Mesenchymal stem cell (in vitro differentiated cells and primary cell): ENCODE measurements around the gene TAPT1.

Experiments
- DNase-seq: peaks from one replicate; pipeline ENCODE4 v3.0.0-alpha.2; 2013
- H2AFZ ChIP-seq: one replicate; pipeline ENCODE4 v1.6.1; 2013; ENCODE audit warnings: low read depth, mild to moderate bottlenecking, control low read depth, inconsistent platforms, low read length, moderate library complexity
- H2AK5ac ChIP-seq: 2 replicates; pipeline ENCODE4 v1.6.1; 2013; ENCODE audit warnings: low read length, moderate library complexity, mild to moderate bottlenecking, inconsistent platforms; ENCODE audit not compliant: severe bottlenecking
- H2BK120ac ChIP-seq: one replicate; pipeline ENCODE4 v1.6.1; 2013; ENCODE audit warnings: low read depth, mild to moderate bottlenecking, inconsistent platforms, low read length, moderate library complexity
- H2BK12ac ChIP-seq, 2 experiments: one replicate each; pipeline ENCODE4 v1.6.1; 2013; ENCODE audit warnings: inconsistent platforms in 2 of 2, low read length in 2 of 2, mild to moderate bottlenecking in 2 of 2, moderate library complexity in 2 of 2, control low read depth in 1 of 2
- H2BK15ac ChIP-seq: one replicate; pipeline ENCODE4 v1.6.1; 2013; ENCODE audit warnings: mild to moderate bottlenecking, low read depth, inconsistent platforms; ENCODE audit not compliant: poor library complexity, severe bottlenecking
- H2BK5ac ChIP-seq: 2 replicates; pipeline ENCODE4 v1.6.1; 2013; ENCODE audit warnings: low read depth, mild to moderate bottlenecking, low read length, control low read depth, inconsistent platforms; ENCODE audit not compliant: poor library complexity, severe bottlenecking
- H3K14ac ChIP-seq, 2 experiments: one replicate each; pipeline ENCODE4 v1.6.1; 2013; ENCODE audit warnings: inconsistent platforms in 2 of 2, low read length in 2 of 2, control low read depth in 1 of 2, mild to moderate bottlenecking in 1 of 2, moderate library complexity in 1 of 2
- H3K18ac ChIP-seq, 2 experiments: one replicate each; pipeline ENCODE4 v1.6.1; 2013; ENCODE audit warnings: inconsistent platforms in 2 of 2, low read length in 2 of 2, control low read depth in 1 of 2, low read depth in 1 of 2, mild to moderate bottlenecking in 1 of 2
- H3K23ac ChIP-seq, 2 experiments: one replicate each; pipeline ENCODE4 v1.6.1; 2013; ENCODE audit warnings: inconsistent platforms in 2 of 2, low read length in 2 of 2, mild to moderate bottlenecking in 2 of 2, moderate library complexity in 2 of 2, control low read depth in 1 of 2
- H3K27ac ChIP-seq: 2 replicates; pipeline ENCODE4 v1.5.1; 2013; ENCODE audit warnings: mild to moderate bottlenecking, moderate library complexity, low read length, control low read depth, inconsistent platforms; ENCODE audit not compliant: poor library complexity, severe bottlenecking
- H3K27me3 ChIP-seq, 2 experiments: 2 replicates each; pipeline versions ENCODE4 v1.6.1 to v1.7.0; 2013; ENCODE audit warnings: low read length in 2 of 2, mild to moderate bottlenecking in 2 of 2, moderate library complexity in 2 of 2, control low read depth in 1 of 2, inconsistent platforms in 1 of 2; ENCODE audit not compliant: control insufficient read depth in 1 of 2, insufficient read depth in 1 of 2
- H3K36me3 ChIP-seq, 2 experiments: 2 replicates each; pipeline versions ENCODE4 v1.6.1 to v1.7.0; 2013; ENCODE audit warnings: low read length in 2 of 2, control low read depth in 1 of 2, inconsistent platforms in 1 of 2, low read depth in 1 of 2, mild to moderate bottlenecking in 1 of 2; ENCODE audit not compliant: insufficient read depth in 2 of 2, control insufficient read depth in 1 of 2
- H3K4ac ChIP-seq, 2 experiments: one replicate each; pipeline ENCODE4 v1.6.1; 2013; ENCODE audit warnings: inconsistent platforms in 2 of 2, low read length in 2 of 2, mild to moderate bottlenecking in 2 of 2, moderate library complexity in 2 of 2, control low read depth in 1 of 2, low read depth in 1 of 2
- H3K4me1 ChIP-seq: 2 replicates; pipeline ENCODE4 v1.6.1; 2013; ENCODE audit warnings: low read depth, low read length, control low read depth; ENCODE audit not compliant: control insufficient read depth, insufficient read depth
- H3K4me2 ChIP-seq: 2 replicates; pipeline ENCODE4 v1.6.1; 2013; ENCODE audit warnings: low read length, mild to moderate bottlenecking, inconsistent platforms; ENCODE audit not compliant: poor library complexity, severe bottlenecking
- H3K4me3 ChIP-seq, 2 experiments: 2 replicates each; pipeline versions ENCODE4 v1.5.1 to v1.7.0; 2013; ENCODE audit warnings: low read length in 2 of 2, mild to moderate bottlenecking in 2 of 2, control low read depth in 1 of 2, low read depth in 1 of 2; ENCODE audit not compliant: insufficient read depth in 1 of 2
- H3K79me1 ChIP-seq: replicated peaks from 2 replicates; pipeline ENCODE4 v1.6.1; 2013; ENCODE audit warnings: mild to moderate bottlenecking, control low read depth, low read length, inconsistent platforms; ENCODE audit not compliant: poor library complexity, severe bottlenecking
- H3K9ac ChIP-seq: 2 replicates; pipeline ENCODE4 v1.7.0; 2013; ENCODE audit warnings: mild to moderate bottlenecking, low read length, moderate library complexity
- H3K9me3 ChIP-seq: 2 replicates; pipeline ENCODE4 v1.7.0; 2013; ENCODE audit warnings: mild to moderate bottlenecking, low read length; ENCODE audit not compliant: control insufficient read depth
- H4K8ac ChIP-seq: one replicate; pipeline ENCODE4 v1.6.1; 2013; ENCODE audit warnings: inconsistent platforms, mild to moderate bottlenecking, low read length, moderate library complexity
- H4K91ac ChIP-seq: one replicate; pipeline ENCODE4 v1.6.1; 2013; ENCODE audit warnings: mild to moderate bottlenecking, low read length, inconsistent platforms
- WGBS: methylation state at CpG from one replicate; pipeline ENCODE4 v1.1.7; 2013; ENCODE audit warnings: mixed read lengths; 5-methylcytosine and 5-hydroxymethylcytosine counted together

Gene TAPT1

GRCh38 chr4:16229604-16230003 lies 3.3 kb upstream of the TAPT1 start:
- Histone ChIP-seq H3K4me3 (no peak overlapping the region), H3K27me3 (no peaks in the 10 kb centered on the region), H2BK5ac (no peak overlapping the region), H2BK15ac (no peak overlapping the region), H3K4ac (no peak overlapping the region), H3K9me3 (no peaks in the 10 kb centered on the region), H3K27ac (no peak overlapping the region), H2BK120ac (no peak overlapping the region), H3K4me1 (peaks cover 4% of the 10 kb centered on the region), H2AFZ (no peak overlapping the region), H3K18ac (no peak overlapping the region), H3K36me3 (no peaks in the 10 kb centered on the region), H2AK5ac (no peak overlapping the region), H3K4me2 (no peak overlapping the region), H3K14ac (no peak overlapping the region), H3K79me1 (peaks cover 7% of the 10 kb centered on the region), H3K9ac (no peak overlapping the region), H3K23ac (no peak overlapping the region), H2BK12ac (no peak overlapping the region), H4K91ac (no peak overlapping the region), H4K8ac (no peak overlapping the region)
- DNase-seq: no peak
- WGBS: no CpG with 5 or more reads among the region's 2 CpGs

- Histone ChIP-seq H3K9me3 (no peaks in the 10 kb centered on the region), H2BK15ac (no peak overlapping the region), H3K27me3 (no peaks in the 10 kb centered on the region), H2BK5ac (no peak overlapping the region), H3K9ac (peak overlapping the region; percentile 90), H4K8ac (peak overlapping the region; percentile 95), H3K4me3 (peak overlapping the region; percentile 95 to 96), H3K79me1 (peaks cover 17% of the 10 kb centered on the region), H2AFZ (no peak overlapping the region), H4K91ac (peak overlapping the region; percentile 34), H2BK12ac (peak overlapping the region in 1 of 2 experiments; percentile 55), H3K4me2 (peak overlapping the region; percentile 87), H3K14ac (peak overlapping the region in 1 of 2 experiments; percentile 66), H2BK120ac (no peak overlapping the region), H3K27ac (peak overlapping the region; percentile 10), H3K18ac (peak overlapping the region; percentile 45 to 84), H3K4ac (no peak overlapping the region), H3K36me3 (no peaks in the 10 kb centered on the region), H3K4me1 (peaks cover 4% of the 10 kb centered on the region), H2AK5ac (no peak overlapping the region), H3K23ac (no peak overlapping the region)
- DNase-seq: peak; percentile 53
- WGBS: 5% methylated on average over 18 of the region's 20 CpGs
These were observed 1.2 kb upstream of the TAPT1 start for GRCh38 chr4:16227462-16227868.

- peak overlapping the region; percentile 68 for H3K27ac ChIP-seq
- peak overlapping the region in 1 of 2 experiments; percentile 72 for H3K23ac ChIP-seq
- H3K14ac ChIP-seq: peak overlapping the region; percentile 66 to 92
- peak; percentile 57 for DNase-seq
- H3K9me3 ChIP-seq: no peaks in the 10 kb centered on the region
- H4K8ac ChIP-seq: peak overlapping the region; percentile 95
- peak overlapping the region; percentile 87 for H3K4me2 ChIP-seq
- H3K36me3 ChIP-seq: no peaks in the 10 kb centered on the region
- H2BK15ac ChIP-seq: peak overlapping the region; percentile 44
- no peak overlapping the region for H2AK5ac ChIP-seq
- H2BK12ac ChIP-seq: peak overlapping the region in 1 of 2 experiments; percentile 13
- peaks cover 17% of the 10 kb centered on the region for H3K79me1 ChIP-seq
- H3K4me3 ChIP-seq: peak overlapping the region; percentile 95 to 96
- peak overlapping the region; percentile 91 to 95 for H3K4ac ChIP-seq
- H2BK120ac ChIP-seq: peak overlapping the region; percentile 54
- H3K18ac ChIP-seq: peak overlapping the region; percentile 84 to 95
- H3K9ac ChIP-seq: peak overlapping the region; percentile 90
- under 1% methylated on average over 45 of the region's 57 CpGs for WGBS
- H3K4me1 ChIP-seq: peaks cover 4% of the 10 kb centered on the region
- peak overlapping the region; percentile 76 for H2AFZ ChIP-seq
- H4K91ac ChIP-seq: peak overlapping the region; percentile 90
- H2BK5ac ChIP-seq: peak overlapping the region; percentile 94
- no peaks in the 10 kb centered on the region for H3K27me3 ChIP-seq
These were observed 668 bp upstream of the TAPT1 start for GRCh38 chr4:16226816-16227461.

GRCh38 chr4:16225167-16225862 lies 956 bp downstream of the TAPT1 start:
- H3K23ac ChIP-seq: no peak overlapping the region
- no peak overlapping the region for H4K8ac ChIP-seq
- 50% methylated on average over 3 of the region's 6 CpGs for WGBS
- H3K9me3 ChIP-seq: no peaks in the 10 kb centered on the region
- H3K4me2 ChIP-seq: peak overlapping the region; percentile 74
- H3K4me1 ChIP-seq: peaks cover 4% of the 10 kb centered on the region
- H2BK15ac ChIP-seq: no peak overlapping the region
- no peaks in the 10 kb centered on the region for H3K27me3 ChIP-seq
- no peak overlapping the region for H3K4ac ChIP-seq
- H3K18ac ChIP-seq: no peak overlapping the region
- peak overlapping the region; percentile 94 for H3K9ac ChIP-seq
- H3K36me3 ChIP-seq: no peaks in the 10 kb centered on the region
- H2AK5ac ChIP-seq: no peak overlapping the region
- no peak overlapping the region for H2BK120ac ChIP-seq
- H4K91ac ChIP-seq: no peak overlapping the region
- no peak overlapping the region for H3K14ac ChIP-seq
- no peak overlapping the region for H2BK5ac ChIP-seq
- peak; percentile 50 for DNase-seq
- peak overlapping the region; percentile 95 for H3K4me3 ChIP-seq
- H3K79me1 ChIP-seq: peaks cover 22% of the 10 kb centered on the region
- H3K27ac ChIP-seq: peak overlapping the region; percentile 33
- H2AFZ ChIP-seq: no peak overlapping the region
- H2BK12ac ChIP-seq: no peak overlapping the region
